Measurements from ENCODE around the gene ALDH16A1. TPM values are rescaled to one million over a fixed set of nuclear protein-coding genes. Genes with fewer than 3 reads are reported as not detected.

Gene ALDH16A1
- total RNA-seq, 1 experiment from 2014 or later: 51.7 TPM

GRCh38 chr19:49440439-49441209 lies 12.4 kb upstream of the ALDH16A1 start:
- Histone ChIP-seq H2BK120ac (ENCODE audit: low read depth, low read length, poor library complexity, severe bottlenecking) (no peak overlapping the region), H3K23me2 (ENCODE audit: insufficient read length, low read depth, low read length, poor library complexity, severe bottlenecking) (peaks cover 21% of the 10 kb centered on the region), H2BK20ac (ENCODE audit: low read depth, low read length, poor library complexity, severe bottlenecking) (no peak overlapping the region), H3T11ph (ENCODE audit: low read length) (no peak overlapping the region), H2BK5ac (ENCODE audit: insufficient read length, low read length) (no peak overlapping the region), H3K4ac (ENCODE audit: low read depth, low read length) (no peak overlapping the region), H3K79me1 (ENCODE audit: insufficient read depth, low read depth, low read length, poor library complexity, severe bottlenecking) (no peaks in the 10 kb centered on the region), H2AFZ (ENCODE audit: low read length) (no peak overlapping the region), H3K18ac (ENCODE audit: insufficient read length, low read depth, low read length) (no peak overlapping the region), H3K4me2 (ENCODE audit: insufficient read depth, insufficient read length, low read length) (peak overlapping the region; percentile 83), H3K79me2 (ENCODE audit: insufficient read depth, low read length) (no peaks in the 10 kb centered on the region), H2AK5ac (ENCODE audit: insufficient read length, low read length) (no peak overlapping the region), H3K4me1 (ENCODE audit: insufficient read depth, low read length) (no peaks in the 10 kb centered on the region), H3K14ac (ENCODE audit: insufficient read depth, low read length) (no peak overlapping the region), H3K9ac (ENCODE audit: extremely low read depth, insufficient read length, low read length) (no peak overlapping the region), H3K56ac (ENCODE audit: insufficient read length, low read depth, low read length) (no peak overlapping the region), H3K27ac (ENCODE audit: insufficient read length, low read depth, low read length) (no peak overlapping the region), H4K5ac (ENCODE audit: insufficient read length, low read depth, low read length) (no peak overlapping the region), H2BK15ac (ENCODE audit: low read depth, low read length) (no peak overlapping the region), H4K20me1 (ENCODE audit: control insufficient read depth, insufficient read depth, insufficient read length) (no peaks in the 10 kb centered on the region), H2BK12ac (ENCODE audit: insufficient read length, low read depth, low read length) (no peak overlapping the region), H3K23ac (ENCODE audit: insufficient read length, low read depth, low read length) (no peak overlapping the region), H3K27me3 (ENCODE audit: insufficient read depth, low read length) (peaks cover 34% of the 10 kb centered on the region; the same call in 1 of the 2 replicates), H3K9me3 (ENCODE audit: control insufficient read depth, low read depth, low read length) (no peaks in the 10 kb centered on the region), H4K91ac (ENCODE audit: insufficient read length, low read depth, low read length) (no peak overlapping the region), H4K8ac (replicated peaks; ENCODE audit: insufficient read length, low read depth, low read length) (no peak overlapping the region)
- Mint-ChIP-seq H3K27me3 (ENCODE audit: low read depth) (peaks cover 63% of the 10 kb centered on the region), H3K36me3 (ENCODE audit: insufficient read depth in 1 of 3, low read depth in 3 of 3) (peaks cover 0 to 2% (median 0%) of the 10 kb centered on the region in 3 experiments; a peak in 1 of 7 replicates), H3K4me3 (peak overlapping the region; percentile 52 to 84), H3K27ac (no peak overlapping the region), H3K4me1 (peaks cover 25 to 47% of the 10 kb centered on the region in 2 experiments), H3K9me3 (peaks cover 0 to 3% of the 10 kb centered on the region in 2 experiments; a peak in 2 of 5 replicates)
- DNase-seq: no peak
- no CpG with 5 or more reads among the region's 19 CpGs for WGBS (ENCODE audit: extremely low coverage, insufficient read length, low lambda C conversion rate)
- no peak for TF ChIP-seq CTCF (conservative IDR thresholded peaks at IDR 0.05)

All from H9 (cell line).